Measurements from ENCODE around the gene UQCRC2. TPM values are rescaled to one million over a fixed set of nuclear protein-coding genes. Genes with fewer than 3 reads are reported as not detected.

The UQCRC2 gene
- polyA plus RNA-seq, 1 of the 3 experiments (the other 2 are of a cell fraction), result 155 TPM

- Histone ChIP-seq H3F3A (replicated peaks; ENCODE audit: insufficient read depth) (peaks cover 12% of the 10 kb centered on the region), H4K20me1 (ENCODE audit: insufficient read depth) (peaks cover 11% of the 10 kb centered on the region), H3K27me3 (ENCODE audit: insufficient read depth) (no peaks in the 10 kb centered on the region), H3K4me3 (ENCODE audit: low read depth in 2 of 2, low read length in 1 of 2) (no peak overlapping the region), H3K36me3 (replicated peaks in 1 of 2; ENCODE audit: control insufficient read depth in 1 of 2, insufficient read depth in 2 of 2, low read length in 1 of 2) (peaks cover 0 to 19% of the 10 kb centered on the region in 2 experiments), H3K9ac (no peak overlapping the region), H3K4me2 (no peak overlapping the region), H3K4me1 (ENCODE audit: control insufficient read depth in 1 of 2, insufficient read depth in 2 of 2, low read depth in 1 of 2, low read length in 1 of 2) (peaks cover 0 to 17% of the 10 kb centered on the region in 2 experiments; a peak in 1 of 4 replicates), H3K9me3 (no peaks in the 10 kb centered on the region), H3K9me2 (no peaks in the 10 kb centered on the region), H2AFZ (ENCODE audit: low read depth) (no peak overlapping the region), H3K27ac (ENCODE audit: low read depth in 2 of 2, low read length in 1 of 2) (no peak overlapping the region), H3K79me2 (ENCODE audit: insufficient read depth) (peaks cover 77% of the 10 kb centered on the region)
- no peak for DNase-seq
- 92% methylated on average over 4 of the region's 4 CpGs for WGBS (ENCODE audit: low lambda C conversion rate)
- TF ChIP-seq FOSL2 (IDR thresholded peaks at IDR 0.05; ENCODE audit: borderline replicate concordance, low read depth) (no peak), RFX5 (IDR thresholded peaks at IDR 0.05; ENCODE audit: low read length) (no peak)
- ChIA-PET POLR2A (no interaction called here), CTCF (interaction anchor here (0.7 to 1.2 kb wide), 3 partner anchors 13 to 28 kb away, joined by 3 read pairs; no protein-coding TSS in a partner anchor)
Observed at GRCh38 chr16:22029632-22030031, 76.5 kb downstream of the UQCRC2 start.

- 100% methylated on average over 6 of the region's 6 CpGs for WGBS (ENCODE audit: low lambda C conversion rate)
- ChIA-PET POLR2A (no interaction called here), CTCF (interaction anchor here (1.2 kb wide), 1 partner anchor 28 kb away, joined by 3 read pairs; no protein-coding TSS in a partner anchor)
- Histone ChIP-seq H3K9me3 (no peaks in the 10 kb centered on the region), H3F3A (replicated peaks; ENCODE audit: insufficient read depth) (peaks cover 12% of the 10 kb centered on the region), H3K27ac (ENCODE audit: low read depth in 2 of 2, low read length in 1 of 2) (no peak overlapping the region), H3K36me3 (replicated peaks in 1 of 2; ENCODE audit: control insufficient read depth in 1 of 2, insufficient read depth in 2 of 2, low read length in 1 of 2) (peaks cover 0 to 19% of the 10 kb centered on the region in 2 experiments), H3K4me1 (ENCODE audit: control insufficient read depth in 1 of 2, insufficient read depth in 2 of 2, low read depth in 1 of 2, low read length in 1 of 2) (peaks cover 0 to 17% of the 10 kb centered on the region in 2 experiments; a peak in 1 of 4 replicates), H3K9ac (no peak overlapping the region), H2AFZ (ENCODE audit: low read depth) (no peak overlapping the region), H3K27me3 (ENCODE audit: insufficient read depth) (no peaks in the 10 kb centered on the region), H3K4me2 (no peak overlapping the region), H3K79me2 (ENCODE audit: insufficient read depth) (peaks cover 79% of the 10 kb centered on the region), H4K20me1 (ENCODE audit: insufficient read depth) (peaks cover 13% of the 10 kb centered on the region), H3K4me3 (ENCODE audit: low read depth in 2 of 2, low read length in 1 of 2) (no peak overlapping the region), H3K9me2 (no peaks in the 10 kb centered on the region)
- TF ChIP-seq TCF12 (IDR thresholded peaks at IDR 0.05) (no peak), NRF1 (IDR thresholded peaks at IDR 0.05; ENCODE audit: low read depth, low read length) (no peak), GATA2 (CRISPR knock-in tag; IDR thresholded peaks at IDR 0.05) (no peak), TAF1 (IDR thresholded peaks at IDR 0.05; ENCODE audit: borderline replicate concordance, low read depth, low read length) (no peak), TEAD4 (IDR thresholded peaks at IDR 0.05; ENCODE audit: borderline replicate concordance, insufficient read depth) (no peak), FOXJ3 (CRISPR knock-in tag; IDR thresholded peaks at IDR 0.05) (no peak), MXI1 (IDR thresholded peaks at IDR 0.05; ENCODE audit: low read depth, low read length) (no peak), SIN3A (IDR thresholded peaks at IDR 0.05; ENCODE audit: borderline replicate concordance, low read depth, low read length) (no peak), RXRA (IDR thresholded peaks at IDR 0.05; ENCODE audit: borderline replicate concordance, low read depth) (no peak), SMC3 (IDR thresholded peaks at IDR 0.05; ENCODE audit: low read depth, low read length) (no peak), YY1 (IDR thresholded peaks at IDR 0.05; ENCODE audit: low read depth) (no peak), USF2 (IDR thresholded peaks at IDR 0.05; ENCODE audit: borderline replicate concordance, low read depth, low read length) (no peak), FOSL2 (IDR thresholded peaks at IDR 0.05; ENCODE audit: borderline replicate concordance, low read depth) (no peak), MEF2A (IDR thresholded peaks at IDR 0.05; ENCODE audit: borderline replicate concordance, low read depth) (no peak), EP300 (IDR thresholded peaks at IDR 0.05; ENCODE audit: borderline replicate concordance in 1 of 2, low read depth in 1 of 2, low read length in 1 of 2) (no peak), JUND (IDR thresholded peaks at IDR 0.05) (no peak), RFX5 (IDR thresholded peaks at IDR 0.05; ENCODE audit: low read length) (no peak), CTCF (IDR thresholded peaks at IDR 0.05) (no peak), POLR2AphosphoS5 (IDR thresholded peaks at IDR 0.05; ENCODE audit: low read depth, low read length) (no peak)
- no peak for DNase-seq
Observed at GRCh38 chr16:22030087-22030812, 77.1 kb downstream of the UQCRC2 start.
